CD4-positive, alpha-beta memory T cell (primary cell): ENCODE data around the gene KAT2A. TPM values are rescaled to one million over a fixed set of nuclear protein-coding genes. Genes with fewer than 3 reads are reported as not detected.

Source experiments
- CTCF ChIA-PET: fragments of 350-600 bp; sonication (Branson Sonifier 250); formaldehyde crosslinking; loops from one replicate; lab custom pipeline; 2021; ENCODE audit warnings: inconsistent platforms; ENCODE audit not compliant: partially characterized antibody; lab: Charles Lee
- POLR2A ChIA-PET: fragments of 350-600 bp; sonication (Branson Sonifier 250); formaldehyde crosslinking; loops from one replicate; lab custom pipeline; 2021; ENCODE audit not compliant: partially characterized antibody; lab: Charles Lee
- DNase-seq, 5 donors: peaks; one replicate each; pipeline versions ENCODE4 v3.0.0 to v3.0.0-alpha.2; 2020 to 2022; ENCODE audit warnings: mixed read lengths in 1 of 5
- H3K27ac ChIP-seq: one replicate; pipeline ENCODE4 v1.7.0; 2013; ENCODE audit warnings: low read depth, low read length
- H3K27me3 ChIP-seq: 2 replicates; pipeline ENCODE4 v1.7.0; 2013; ENCODE audit warnings: mild to moderate bottlenecking, low read length, moderate library complexity; ENCODE audit not compliant: insufficient read depth
- H3K36me3 ChIP-seq: 2 replicates; pipeline ENCODE4 v1.7.0; 2013; ENCODE audit warnings: mild to moderate bottlenecking, low read length, moderate library complexity; ENCODE audit not compliant: insufficient read depth
- H3K4me1 ChIP-seq: 2 replicates; pipeline ENCODE4 v1.7.0; 2013; ENCODE audit warnings: mild to moderate bottlenecking, low read length, moderate library complexity; ENCODE audit not compliant: insufficient read depth
- H3K4me3 ChIP-seq, 2 donors: one replicate each; pipeline ENCODE4 v1.7.0; 2013; ENCODE audit warnings: low read length in 2 of 2, mild to moderate bottlenecking in 1 of 2
- H3K9me3 ChIP-seq, 2 donors: one replicate each; pipeline ENCODE4 v1.7.0; 2013; ENCODE audit warnings: low read length in 2 of 2, control low read depth in 1 of 2; ENCODE audit not compliant: control insufficient read depth in 1 of 2
- H3K27ac Mint-ChIP-seq, 7 donors: one replicate each; pipeline ENCODE4 v1.8.0; 2020 to 2021; ENCODE audit warnings: mixed read lengths in 7 of 7, mild to moderate bottlenecking in 6 of 7, inconsistent platforms in 3 of 7, moderate library complexity in 3 of 7
- H3K27me3 Mint-ChIP-seq, 2 donors: one replicate each; pipeline ENCODE4 v1.8.0; 2020 to 2021; ENCODE audit warnings: mixed read lengths in 2 of 2
- H3K36me3 Mint-ChIP-seq, 2 donors: one replicate each; pipeline ENCODE4 v1.8.0; 2020 to 2021; ENCODE audit warnings: mixed read lengths in 2 of 2, inconsistent platforms in 1 of 2, mild to moderate bottlenecking in 1 of 2
- H3K4me1 Mint-ChIP-seq, 4 donors: one replicate each; pipeline ENCODE4 v1.8.0; 2020 to 2021; ENCODE audit warnings: mixed read lengths in 4 of 4, mild to moderate bottlenecking in 1 of 4
- H3K4me3 Mint-ChIP-seq, 8 donors: one replicate each; pipeline ENCODE4 v1.8.0; 2020 to 2021; ENCODE audit warnings: mixed read lengths in 8 of 8, mild to moderate bottlenecking in 7 of 8, moderate library complexity in 6 of 8, inconsistent platforms in 3 of 8
- H3K9me3 Mint-ChIP-seq, 8 donors: one replicate each; pipeline ENCODE4 v1.8.0; 2020 to 2021; ENCODE audit warnings: mixed read lengths in 8 of 8, mild to moderate bottlenecking in 5 of 8, inconsistent platforms in 3 of 8, moderate library complexity in 1 of 8
- intact Hi-C: fragments of 100-400 bp; cut with micrococcal nuclease; formaldehyde crosslinking; loops from one replicate; pipeline ENCODE4 v1.15.1; 2023
- polyA plus RNA-seq, 2 donors: library from polyadenylated mRNA; unstranded; fragments of 300-500 nt; fragmentation: Illumina TruSeq; gene quantifications; one replicate each; pipeline ENCODE4 v1.2.3, GENCODE V29; 2021
- total RNA-seq, 2 experiments: library from RNA; stranded (reverse); gene quantifications; one replicate each; pipeline ENCODE4 v1.2.3, GENCODE V29; 2021

KAT2A gene
- total and polyA plus RNA-seq, 4 experiments from 2014 or later = 5.9 to 39.9 (median 22.9) TPM

- H3K9me3 Mint-ChIP-seq = no peaks in the 10 kb centered on the region
- POLR2A ChIA-PET = no interaction called here
- CTCF ChIA-PET = no interaction called here
- intact Hi-C loops = no loop called here
- Histone ChIP-seq H3K9me3 (no peaks in the 10 kb centered on the region), H3K27ac (no peak overlapping the region), H3K36me3 (no peaks in the 10 kb centered on the region), H3K27me3 (no peaks in the 10 kb centered on the region), H3K4me1 (no peaks in the 10 kb centered on the region), H3K4me3 (no peak overlapping the region)
- peaks cover 6 to 12% of the 10 kb centered on the region in 2 donors for H3K27me3 Mint-ChIP-seq
- DNase-seq = no peak
- H3K4me3 Mint-ChIP-seq = no peak overlapping the region
- H3K36me3 Mint-ChIP-seq = no peaks in the 10 kb centered on the region
- H3K27ac Mint-ChIP-seq = no peak overlapping the region
- H3K4me1 Mint-ChIP-seq = no peaks in the 10 kb centered on the region
These were observed 33.1 kb downstream of the KAT2A start for GRCh38 chr17:42087736-42088705.

- Histone ChIP-seq H3K4me3 (no peak overlapping the region), H3K36me3 (no peaks in the 10 kb centered on the region), H3K9me3 (no peaks in the 10 kb centered on the region), H3K27ac (no peak overlapping the region), H3K27me3 (no peaks in the 10 kb centered on the region), H3K4me1 (no peaks in the 10 kb centered on the region)
- H3K9me3 Mint-ChIP-seq = no peaks in the 10 kb centered on the region
- H3K27ac Mint-ChIP-seq = no peak overlapping the region
- no peak for DNase-seq
- ChIA-PET POLR2A (no interaction called here), CTCF (no interaction called here)
- H3K4me1 Mint-ChIP-seq = no peaks in the 10 kb centered on the region
- no peak overlapping the region for H3K4me3 Mint-ChIP-seq
- no peaks in the 10 kb centered on the region for H3K36me3 Mint-ChIP-seq
- intact Hi-C loops = no loop called here
- peaks cover 6 to 12% of the 10 kb centered on the region in 2 donors for H3K27me3 Mint-ChIP-seq
These were observed 34.0 kb downstream of the KAT2A start for GRCh38 chr17:42087042-42087701.

- ChIA-PET POLR2A (no interaction called here), CTCF (no interaction called here)
- H3K27ac Mint-ChIP-seq = no peak overlapping the region
These were observed 39.5 kb downstream of the KAT2A start for GRCh38 chr17:42081516-42082129.

GRCh38 chr17:42079541-42079940 is 41.6 kb downstream of the KAT2A start:
- H3K4me1 ChIP-seq = no peaks in the 10 kb centered on the region
- H3K9me3 Mint-ChIP-seq = no peaks in the 10 kb centered on the region
- no peak for DNase-seq
- H3K36me3 Mint-ChIP-seq = no peaks in the 10 kb centered on the region
- no peaks in the 10 kb centered on the region for H3K27me3 ChIP-seq
- H3K4me1 Mint-ChIP-seq = no peaks in the 10 kb centered on the region
- no peak overlapping the region for H3K27ac ChIP-seq
- no peak overlapping the region for H3K27ac Mint-ChIP-seq
- H3K27me3 Mint-ChIP-seq = peaks cover 0 to 11% of the 10 kb centered on the region in 2 donors
- H3K9me3 ChIP-seq = no peaks in the 10 kb centered on the region
- CTCF ChIA-PET = interaction anchor here (0.9 to 2.0 kb wide), 3 partner anchors 19 to 53 kb away, joined by 3 to 6 read pairs (median 3); partner anchors contain the start of gene ZNF385C
- H3K4me3 ChIP-seq = no peak overlapping the region
- no peak overlapping the region for H3K4me3 Mint-ChIP-seq
- no peaks in the 10 kb centered on the region for H3K36me3 ChIP-seq
- POLR2A ChIA-PET = no interaction called here
- intact Hi-C loops = no loop called here

More at GRCh38 chr17:42081516-42082129, 39.5 kb downstream of the KAT2A start:
- intact Hi-C loops = no loop called here
- no peaks in the 10 kb centered on the region for H3K27me3 ChIP-seq
- no peak overlapping the region for H3K4me3 ChIP-seq
- no peaks in the 10 kb centered on the region for H3K4me1 ChIP-seq
- Mint-ChIP-seq H3K36me3 (no peaks in the 10 kb centered on the region), H3K4me3 (no peak overlapping the region), H3K9me3 (no peaks in the 10 kb centered on the region), H3K27me3 (peaks cover 0 to 4% of the 10 kb centered on the region in 2 donors), H3K4me1 (no peaks in the 10 kb centered on the region)
- H3K27ac ChIP-seq = no peak overlapping the region
- H3K9me3 ChIP-seq = no peaks in the 10 kb centered on the region
- no peak for DNase-seq
- H3K36me3 ChIP-seq = no peaks in the 10 kb centered on the region

GRCh38 chr17:42078396-42079043 is 42.6 kb downstream of the KAT2A start:
- Mint-ChIP-seq H3K27me3 (peaks cover 5 to 16% of the 10 kb centered on the region in 2 donors), H3K4me1 (no peaks in the 10 kb centered on the region), H3K9me3 (no peaks in the 10 kb centered on the region), H3K27ac (no peak overlapping the region), H3K36me3 (no peaks in the 10 kb centered on the region), H3K4me3 (no peak overlapping the region)
- CTCF ChIA-PET = no interaction called here
- DNase-seq = no peak
- Histone ChIP-seq H3K9me3 (no peaks in the 10 kb centered on the region), H3K27me3 (no peaks in the 10 kb centered on the region), H3K4me1 (no peaks in the 10 kb centered on the region), H3K27ac (no peak overlapping the region), H3K36me3 (no peaks in the 10 kb centered on the region), H3K4me3 (no peak overlapping the region)
- POLR2A ChIA-PET = no interaction called here
- intact Hi-C loops = no loop called here

- H3K36me3 ChIP-seq = no peaks in the 10 kb centered on the region
- peak overlapping the region in 1 of 7 donors; percentile 29 for H3K27ac Mint-ChIP-seq
- no peaks in the 10 kb centered on the region for H3K9me3 Mint-ChIP-seq
- intact Hi-C loops = no loop called here
- no peak overlapping the region for H3K4me3 ChIP-seq
- no peak overlapping the region for H3K27ac ChIP-seq
- no peaks in the 10 kb centered on the region for H3K9me3 ChIP-seq
- H3K4me1 Mint-ChIP-seq = peaks cover 0 to 3% (median 0%) of the 10 kb centered on the region in 4 donors
- H3K4me3 Mint-ChIP-seq = no peak overlapping the region
- POLR2A ChIA-PET = no interaction called here
- H3K4me1 ChIP-seq = no peaks in the 10 kb centered on the region
- DNase-seq = no peak
- CTCF ChIA-PET = no interaction called here
- H3K27me3 ChIP-seq = no peaks in the 10 kb centered on the region
- no peaks in the 10 kb centered on the region for H3K36me3 Mint-ChIP-seq
- peaks cover 12 to 22% of the 10 kb centered on the region in 2 donors for H3K27me3 Mint-ChIP-seq
These were observed 43.4 kb downstream of the KAT2A start for GRCh38 chr17:42077755-42078154.
